Natural killer cell treated with Interleukin-12 subunit alpha and Interleukin-12 subunit beta and Interleukin-15 and Interleukin-18, amount 100 ng/mL, for 72 hours (primary cell): ENCODE measurements around the gene FBXO4. TPM values are rescaled to one million over a fixed set of nuclear protein-coding genes. Genes with fewer than 3 reads are reported as not detected.
"Not testable (repeated sequence)": the region's sequence is repeated elsewhere in the genome, so short reads cannot be mapped to it uniquely, and the experiment has no call there.

Source experiments
- ATAC-seq, 2 donors: fragments of 150-1000 bp; cut with Tn5 transposase in 1 of 2; sonication (Bioruptor Pico), chemical (Tn5 transposase) in 1 of 2; 2 replicates each; pipeline ENCODE4 v1.10.0; 2021
- DNase-seq: peaks from one replicate; pipeline ENCODE4 v3.0.0; 2022; ENCODE audit warnings: low spot score
- H3K27ac Mint-ChIP-seq, 2 donors: 1 replicate in 1 of 2; 2 replicates in 1 of 2; pipeline ENCODE4 v1.8.0; 2022; ENCODE audit warnings: mixed read lengths in 2 of 2, mild to moderate bottlenecking in 1 of 2, moderate library complexity in 1 of 2
- H3K27me3 Mint-ChIP-seq, 2 donors: 1 replicate in 1 of 2; 2 replicates in 1 of 2; pipeline ENCODE4 v1.8.0; 2022; ENCODE audit warnings: mixed read lengths in 2 of 2
- H3K36me3 Mint-ChIP-seq: one replicate; pipeline ENCODE4 v1.8.0; 2022; ENCODE audit warnings: mixed read lengths
- H3K4me1 Mint-ChIP-seq, 2 donors: 1 replicate in 1 of 2; 2 replicates in 1 of 2; pipeline ENCODE4 v1.8.0; 2022; ENCODE audit warnings: low read depth in 2 of 2, mixed read lengths in 2 of 2, mild to moderate bottlenecking in 1 of 2
- H3K4me3 Mint-ChIP-seq: one replicate; pipeline ENCODE4 v1.8.0; 2022; ENCODE audit warnings: mixed read lengths
- H3K9me3 Mint-ChIP-seq: 2 replicates; pipeline ENCODE4 v1.8.0; 2022; ENCODE audit warnings: mixed read lengths
- total RNA-seq, 2 donors: library from RNA; stranded (reverse); gene quantifications; one replicate each; pipeline ENCODE4 v1.2.3, GENCODE V29; 2022

FBXO4 gene
- total RNA-seq, 2 donors from 2014 or later: 10.8 to 11.7 TPM

GRCh38 chr5:41945332-41945955 lies 20.4 kb downstream of the FBXO4 start:
- DNase-seq, H3K4me1 Mint-ChIP-seq, H3K9me3 Mint-ChIP-seq, H3K36me3 Mint-ChIP-seq, H3K27me3 Mint-ChIP-seq, H3K27ac Mint-ChIP-seq, H3K4me3 Mint-ChIP-seq, ATAC-seq: not testable (repeated sequence)

DNA sequence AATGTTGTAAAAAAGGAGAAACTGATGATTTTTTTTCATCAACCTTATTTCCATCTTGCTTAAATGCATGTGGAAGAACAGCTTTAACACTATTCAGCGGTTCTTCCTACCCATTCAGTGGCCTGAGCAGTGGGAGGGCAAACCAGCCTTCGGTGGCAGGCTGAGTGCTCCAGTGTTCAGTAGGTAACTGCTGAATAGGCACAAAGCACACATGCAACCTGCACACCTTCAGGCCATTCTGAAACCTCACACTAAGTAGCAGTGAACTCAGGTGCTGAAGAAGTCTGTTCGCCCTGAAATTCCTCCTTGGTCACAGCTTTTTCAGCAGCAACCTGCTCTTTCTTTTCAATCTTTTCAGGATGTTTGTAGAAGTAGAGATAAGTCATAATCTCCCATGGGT lies 26.1 kb downstream of the FBXO4 start:
- no peaks in the 10 kb centered on the region for H3K9me3 Mint-ChIP-seq
- H3K4me1 Mint-ChIP-seq: no peaks in the 10 kb centered on the region
- peaks cover 4 to 6% of the 10 kb centered on the region in 2 donors for H3K27me3 Mint-ChIP-seq
- DNase-seq: no peak
- H3K27ac Mint-ChIP-seq: no peak overlapping the region
- peaks cover 6% of the 10 kb centered on the region for H3K36me3 Mint-ChIP-seq
- ATAC-seq: no peak
- no peak overlapping the region for H3K4me3 Mint-ChIP-seq

DNA sequence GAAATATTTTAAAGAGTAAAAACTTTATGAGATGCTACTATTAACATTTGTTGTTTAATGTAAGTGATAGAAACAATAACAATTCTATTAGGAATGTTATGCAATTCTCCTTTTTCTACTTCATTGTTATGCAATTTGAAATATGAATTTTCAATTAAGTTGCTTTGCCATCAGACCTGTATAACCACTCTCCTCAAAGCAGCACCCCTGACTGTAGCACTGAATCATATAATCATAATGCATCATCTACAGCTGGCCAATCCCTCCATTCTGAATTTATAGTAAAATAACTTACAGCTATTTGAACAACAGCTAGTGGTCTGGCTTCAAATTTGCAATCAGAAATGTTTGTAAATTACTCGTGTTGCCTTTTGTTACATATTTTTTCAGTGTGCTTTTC lies 29.2 kb downstream of the FBXO4 start:
- peaks cover 7% of the 10 kb centered on the region for H3K36me3 Mint-ChIP-seq
- no peak for ATAC-seq
- no peak overlapping the region for H3K27ac Mint-ChIP-seq
- peaks cover 6 to 16% of the 10 kb centered on the region in 2 donors for H3K27me3 Mint-ChIP-seq
- peaks cover 4% of the 10 kb centered on the region for H3K9me3 Mint-ChIP-seq
- no peak overlapping the region for H3K4me3 Mint-ChIP-seq
- no peak for DNase-seq
- H3K4me1 Mint-ChIP-seq: no peaks in the 10 kb centered on the region

GRCh38 chr5:41955432-41956024 lies 30.4 kb downstream of the FBXO4 start:
- H3K4me1 Mint-ChIP-seq: no peaks in the 10 kb centered on the region
- peaks cover 8% of the 10 kb centered on the region for H3K36me3 Mint-ChIP-seq
- H3K27me3 Mint-ChIP-seq: peaks cover 6 to 24% of the 10 kb centered on the region in 2 donors
- H3K9me3 Mint-ChIP-seq: peaks cover 10% of the 10 kb centered on the region
- no peak overlapping the region for H3K27ac Mint-ChIP-seq
- no peak for DNase-seq
- no peak for ATAC-seq
- H3K4me3 Mint-ChIP-seq: no peak overlapping the region

- no peaks in the 10 kb centered on the region for H3K4me1 Mint-ChIP-seq
- no peak overlapping the region for H3K27ac Mint-ChIP-seq
- peaks cover 5% of the 10 kb centered on the region for H3K36me3 Mint-ChIP-seq
- DNase-seq: no peak
- peaks cover 6 to 21% of the 10 kb centered on the region in 2 donors for H3K27me3 Mint-ChIP-seq
- H3K9me3 Mint-ChIP-seq: peaks cover 16% of the 10 kb centered on the region
- H3K4me3 Mint-ChIP-seq: no peak overlapping the region
- no peak for ATAC-seq
Observed at GRCh38 chr5:41956943-41957342, 31.9 kb downstream of the FBXO4 start.

DNA sequence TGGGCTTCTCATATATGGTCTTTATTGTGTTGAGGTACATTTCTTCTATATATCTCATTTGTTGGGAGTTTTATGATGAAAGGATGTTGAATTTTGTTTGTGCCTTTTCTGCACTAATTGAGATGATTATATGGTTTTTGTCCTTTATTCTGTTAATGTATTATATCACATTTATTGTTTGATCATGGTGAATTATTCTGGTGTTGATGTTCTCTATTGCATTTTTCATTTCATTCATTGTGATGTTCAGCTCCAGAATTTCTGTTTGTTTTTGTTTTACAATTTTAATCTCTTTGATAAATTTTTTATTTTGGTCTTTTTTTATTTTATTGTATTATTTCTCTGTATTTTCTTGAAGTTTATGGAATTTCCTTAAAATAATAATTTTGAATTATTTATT lies 35.4 kb downstream of the FBXO4 start:
- Mint-ChIP-seq H3K4me3 (no peak overlapping the region), H3K36me3 (peaks cover 11% of the 10 kb centered on the region), H3K27ac (no peak overlapping the region), H3K4me1 (no peaks in the 10 kb centered on the region), H3K27me3 (peaks cover 5 to 30% of the 10 kb centered on the region in 2 donors), H3K9me3 (peaks cover 16% of the 10 kb centered on the region)
- DNase-seq (no peak), ATAC-seq (no peak)

GRCh38 chr5:41961736-41962135 lies 36.7 kb downstream of the FBXO4 start:
- Mint-ChIP-seq H3K4me1 (no peaks in the 10 kb centered on the region), H3K27ac (no peak overlapping the region), H3K4me3 (no peak overlapping the region), H3K27me3 (peaks cover 5 to 30% of the 10 kb centered on the region in 2 donors), H3K36me3 (peaks cover 11% of the 10 kb centered on the region), H3K9me3 (peaks cover 16% of the 10 kb centered on the region)
- DNase-seq: no peak
- ATAC-seq: no peak

DNA sequence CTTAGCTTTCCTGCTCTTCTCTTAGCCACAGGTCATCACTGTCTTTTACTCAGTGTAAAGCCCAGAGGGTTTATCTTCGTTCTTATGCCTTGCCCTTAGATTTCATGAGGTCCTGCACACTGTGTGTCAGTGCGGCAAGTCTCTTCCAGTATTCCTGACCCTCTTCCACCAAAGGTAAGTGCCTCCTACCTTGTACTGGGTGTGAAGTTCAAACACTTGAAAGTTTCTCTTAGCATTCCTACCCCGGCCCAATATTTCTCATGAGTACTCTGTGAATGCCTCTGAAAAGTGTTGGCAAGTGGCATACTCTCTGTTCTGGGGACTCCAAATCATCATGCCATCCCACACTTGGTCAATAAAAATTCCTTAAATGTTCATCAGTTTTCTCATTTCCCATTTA lies 37.4 kb downstream of the FBXO4 start:
- Mint-ChIP-seq H3K36me3 (peaks cover 11% of the 10 kb centered on the region), H3K4me1 (no peaks in the 10 kb centered on the region)
- no peak for ATAC-seq

GRCh38 chr5:41966401-41967105 lies 41.5 kb downstream of the FBXO4 start:
- H3K27me3 Mint-ChIP-seq: peaks cover 8 to 9% of the 10 kb centered on the region in 2 donors
- no peak overlapping the region for H3K27ac Mint-ChIP-seq
- peaks cover 6% of the 10 kb centered on the region for H3K36me3 Mint-ChIP-seq
- H3K9me3 Mint-ChIP-seq: peaks cover 7% of the 10 kb centered on the region
- H3K4me1 Mint-ChIP-seq: no peaks in the 10 kb centered on the region
- ATAC-seq (no peak), DNase-seq (no peak)
- no peak overlapping the region for H3K4me3 Mint-ChIP-seq

More for the DNA sequence above, 37.4 kb downstream of the FBXO4 start:
- H3K27ac Mint-ChIP-seq: no peak overlapping the region
- DNase-seq: no peak
- peaks cover 21% of the 10 kb centered on the region for H3K9me3 Mint-ChIP-seq
- peaks cover 10 to 30% of the 10 kb centered on the region in 2 donors for H3K27me3 Mint-ChIP-seq
- no peak overlapping the region for H3K4me3 Mint-ChIP-seq

DNA sequence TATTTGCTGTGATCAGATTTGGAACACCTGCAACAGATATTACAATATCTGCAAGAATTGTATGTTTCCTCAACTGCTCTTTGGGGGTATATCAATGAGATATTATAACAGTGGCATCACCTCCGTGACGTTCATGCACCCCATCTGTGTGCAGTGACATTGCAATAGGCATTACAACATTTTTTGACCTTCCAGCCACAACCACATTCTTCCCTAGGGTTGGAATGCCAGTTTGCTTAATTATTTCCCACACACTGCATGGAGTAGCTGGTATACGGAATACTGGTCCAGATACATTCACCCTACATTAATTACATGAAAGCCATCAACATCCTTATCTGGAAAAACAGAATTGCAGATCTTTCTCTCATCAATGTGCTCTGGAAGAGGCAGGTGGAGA lies 42.3 kb downstream of the FBXO4 start:
- Mint-ChIP-seq H3K36me3 (peaks cover 5% of the 10 kb centered on the region), H3K27me3 (peaks cover 6 to 7% of the 10 kb centered on the region in 2 donors), H3K27ac (no peak overlapping the region), H3K4me3 (no peak overlapping the region), H3K9me3 (peaks cover 5% of the 10 kb centered on the region), H3K4me1 (no peaks in the 10 kb centered on the region)
- DNase-seq (no peak), ATAC-seq (no peak)

- Mint-ChIP-seq H3K27ac (no peak overlapping the region), H3K27me3 (peaks cover 0 to 6% of the 10 kb centered on the region in 2 donors), H3K4me3 (no peak overlapping the region), H3K36me3 (no peaks in the 10 kb centered on the region), H3K9me3 (peaks cover 5% of the 10 kb centered on the region), H3K4me1 (no peaks in the 10 kb centered on the region)
- no peak for ATAC-seq
- no peak for DNase-seq
Observed at GRCh38 chr5:41968153-41968723, 43.2 kb downstream of the FBXO4 start.

GRCh38 chr5:41973087-41973486 lies 48.0 kb downstream of the FBXO4 start:
- H3K27ac Mint-ChIP-seq: no peak overlapping the region
- no peaks in the 10 kb centered on the region for H3K9me3 Mint-ChIP-seq
- no peak for ATAC-seq
- H3K36me3 Mint-ChIP-seq: no peaks in the 10 kb centered on the region
- no peak for DNase-seq
- peaks cover 2 to 7% of the 10 kb centered on the region in 2 donors for H3K27me3 Mint-ChIP-seq
- no peaks in the 10 kb centered on the region for H3K4me1 Mint-ChIP-seq
- H3K4me3 Mint-ChIP-seq: no peak overlapping the region

- Mint-ChIP-seq H3K27me3 (peaks cover 2 to 7% of the 10 kb centered on the region in 2 donors), H3K4me1 (no peaks in the 10 kb centered on the region), H3K4me3 (no peak overlapping the region), H3K9me3 (no peaks in the 10 kb centered on the region), H3K27ac (no peak overlapping the region), H3K36me3 (no peaks in the 10 kb centered on the region)
- ATAC-seq (no peak), DNase-seq (no peak)
Observed at GRCh38 chr5:41973887-41974286, 48.8 kb downstream of the FBXO4 start.

DNA sequence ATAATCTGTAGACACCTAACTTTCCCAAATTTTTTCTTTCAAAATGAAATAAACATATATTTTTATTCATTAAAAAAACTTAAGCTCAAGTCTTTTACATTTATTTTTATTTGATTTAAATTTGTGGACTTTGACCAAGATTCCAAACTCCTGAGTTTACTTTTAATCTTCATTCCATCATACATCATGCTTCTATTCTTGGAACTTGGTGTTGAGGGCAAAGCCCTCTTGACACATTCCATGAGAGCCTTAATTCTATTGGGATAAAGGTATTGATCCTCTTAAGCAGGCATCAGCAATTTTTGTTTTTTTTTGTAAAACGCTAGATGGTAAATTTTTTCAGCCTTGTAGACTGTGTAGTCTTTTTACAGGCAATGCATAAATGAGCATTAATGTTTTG lies 53.6 kb downstream of the FBXO4 start:
- no peak overlapping the region for H3K4me3 Mint-ChIP-seq
- ATAC-seq: no peak
- peaks cover 3% of the 10 kb centered on the region for H3K9me3 Mint-ChIP-seq
- no peaks in the 10 kb centered on the region for H3K36me3 Mint-ChIP-seq
- DNase-seq: no peak
- peaks cover 5 to 7% of the 10 kb centered on the region in 2 donors for H3K27me3 Mint-ChIP-seq
- no peak overlapping the region for H3K27ac Mint-ChIP-seq
- no peaks in the 10 kb centered on the region for H3K4me1 Mint-ChIP-seq
